GM20431 (cell line): Measurements from ENCODE around the gene THEMIS2.
"Not testable (repeated sequence)": the region's sequence is repeated elsewhere in the genome, so short reads cannot be mapped to it uniquely, and the experiment has no call there.

Experiments used
- in situ Hi-C: fragments of 300-500 bp; cut with MseI, MboI; formaldehyde crosslinking; loops from one replicate; pipeline ENCODE4 v1.15.0; 2020; ENCODE audit warnings: low sequenced_read_pairs; ENCODE audit not compliant: unreplicated experiment

Gene THEMIS2

DNA sequence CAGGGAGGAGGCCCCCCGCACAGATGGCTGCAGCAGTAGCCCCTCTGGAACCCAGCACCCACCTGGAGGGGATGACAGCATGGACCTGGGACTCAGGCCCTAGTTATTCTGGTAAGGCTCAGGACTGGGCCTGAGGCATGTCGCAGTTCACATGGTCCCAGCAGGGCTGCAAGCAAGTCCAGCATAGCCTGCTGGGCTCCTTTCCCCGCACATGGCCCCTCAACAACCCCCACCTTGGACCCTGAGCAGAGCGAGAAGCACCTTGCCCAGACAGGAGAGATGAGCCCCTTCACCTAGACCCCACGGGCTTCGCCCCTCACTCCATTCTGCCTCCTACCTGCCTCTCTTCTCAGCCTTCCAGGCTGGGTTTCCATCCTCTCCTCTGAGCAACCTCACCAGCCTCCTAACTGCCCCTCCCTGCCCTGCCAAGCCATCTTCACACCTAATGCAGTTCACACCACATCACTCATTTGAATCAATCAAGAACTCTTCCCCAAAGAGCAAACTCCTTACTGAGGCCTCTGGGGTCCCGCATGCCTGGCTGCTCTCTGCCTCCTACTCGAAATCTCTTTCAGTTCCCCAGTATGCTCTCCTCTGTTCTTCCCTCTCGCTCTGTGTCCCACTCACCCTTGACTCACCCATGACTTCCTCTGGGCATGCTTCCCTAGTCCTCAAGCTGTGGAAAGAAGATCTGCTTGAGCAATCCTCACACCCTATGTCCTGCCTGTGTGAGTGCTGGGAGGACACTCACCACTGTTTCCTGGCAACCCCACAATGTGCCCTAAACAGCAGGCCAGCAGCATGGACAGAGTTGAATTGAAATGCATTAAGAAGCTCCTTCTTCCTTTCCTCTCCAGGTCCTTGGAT, 9.4 kb upstream of the THEMIS2 start:
- in situ Hi-C loops = no loop called here

DNA sequence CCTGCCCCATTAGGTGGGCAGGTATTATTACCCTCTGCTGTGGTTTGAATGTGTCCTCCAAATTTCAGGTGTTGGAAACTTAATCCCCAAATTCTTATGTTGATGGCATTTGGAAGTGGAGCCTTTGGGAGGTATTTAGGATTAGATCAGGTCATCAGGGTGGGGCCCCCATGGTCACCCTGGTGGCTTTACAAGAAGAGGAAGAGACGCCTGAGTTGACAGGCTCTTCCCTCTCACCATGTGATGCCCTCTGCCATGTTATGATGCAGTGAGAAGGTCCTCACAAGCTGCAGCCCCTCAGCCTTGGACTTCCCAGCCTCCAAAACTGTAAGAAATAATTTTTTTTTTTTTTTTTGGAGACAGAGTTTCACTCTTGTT, 8.8 kb upstream of the THEMIS2 start:
- in situ Hi-C loops = no loop called here

GRCh38 chr1:27864264-27864895, 8.0 kb upstream of the THEMIS2 start:
- in situ Hi-C loops = no loop called here

GRCh38 chr1:27865821-27866220, 6.5 kb upstream of the THEMIS2 start:
- in situ Hi-C loops = no loop called here

DNA sequence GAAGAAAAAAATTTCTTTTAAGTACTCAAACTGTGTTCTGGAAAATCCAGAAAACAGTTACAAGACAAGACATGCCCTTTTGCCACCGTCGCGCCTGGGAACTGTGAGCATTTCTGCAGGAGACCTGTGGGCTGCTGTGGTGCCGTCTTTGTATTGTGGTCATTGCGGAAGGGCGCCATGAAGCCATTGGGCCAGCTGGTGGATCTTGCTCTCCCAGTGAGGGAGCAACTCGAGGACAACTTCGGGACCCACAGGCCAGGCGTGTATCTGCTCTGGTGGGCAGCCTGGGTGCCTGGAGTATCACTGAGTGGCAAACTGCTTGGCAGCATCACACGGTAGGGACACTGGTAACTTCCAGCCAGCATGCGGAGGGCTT, 3.8 kb upstream of the THEMIS2 start:
- in situ Hi-C loops = no loop called here

DNA sequence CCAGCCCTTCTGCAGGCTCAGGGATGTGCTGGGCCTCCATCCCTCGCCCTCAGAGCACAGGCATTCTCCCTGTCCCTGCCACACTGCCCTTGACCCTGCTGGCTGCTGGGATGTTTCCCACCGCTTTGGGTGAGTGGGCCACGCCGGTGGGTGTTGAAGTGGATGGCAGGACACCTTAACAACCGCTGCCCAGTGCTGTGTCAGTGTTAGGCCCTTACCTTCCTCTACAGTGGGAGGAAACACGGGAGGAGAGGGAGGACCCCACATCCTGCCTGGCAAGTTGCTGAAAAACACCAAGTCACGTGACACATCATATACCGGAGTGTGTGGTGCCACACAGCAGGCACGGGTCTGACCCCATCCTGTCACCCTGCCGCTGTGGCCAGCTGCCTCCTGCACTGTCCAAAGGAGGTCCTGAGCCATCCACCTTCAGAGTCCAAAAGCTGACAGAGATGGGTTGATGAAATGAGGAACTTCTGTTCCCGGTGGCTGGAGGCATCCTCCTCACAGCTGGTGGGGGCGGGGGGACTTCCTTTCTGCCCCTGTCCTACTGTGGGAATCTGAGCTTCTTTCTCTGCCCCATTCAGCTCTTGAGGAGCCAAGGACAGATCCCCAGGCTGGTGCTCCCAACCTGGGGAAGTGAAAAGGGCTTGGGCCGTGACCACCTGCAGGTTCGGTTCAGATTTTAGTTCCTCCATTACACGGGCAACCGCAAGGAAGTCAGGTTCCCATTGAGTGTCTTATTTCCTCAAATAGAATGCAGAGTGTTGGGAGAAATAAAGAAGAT, 3.2 kb upstream of the THEMIS2 start:
- in situ Hi-C loops = no loop called here

GRCh38 chr1:27869719-27870085, 2.6 kb upstream of the THEMIS2 start:
- in situ Hi-C loops = no loop called here

DNA sequence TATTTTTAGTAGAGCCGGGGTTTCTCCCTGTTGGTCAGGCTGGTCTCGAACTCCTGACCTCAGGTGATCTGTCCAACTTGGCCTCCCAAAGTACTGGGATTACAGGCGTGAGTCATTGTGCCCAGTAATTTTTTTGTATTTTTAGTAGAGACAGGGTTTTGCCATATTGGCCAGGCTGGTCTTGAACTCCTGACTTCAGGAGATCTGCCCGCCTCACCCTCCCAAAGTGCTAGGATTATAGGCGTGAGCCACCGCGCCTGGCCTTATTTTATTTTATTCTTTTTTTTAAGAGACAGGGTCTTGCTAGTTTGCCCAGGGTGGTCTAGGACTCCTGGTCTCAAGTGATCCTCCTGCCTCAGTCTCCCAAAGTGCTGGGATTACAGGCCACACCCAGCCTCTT, 1.3 kb upstream of the THEMIS2 start:
- in situ Hi-C loops = not testable (repeated sequence)

DNA sequence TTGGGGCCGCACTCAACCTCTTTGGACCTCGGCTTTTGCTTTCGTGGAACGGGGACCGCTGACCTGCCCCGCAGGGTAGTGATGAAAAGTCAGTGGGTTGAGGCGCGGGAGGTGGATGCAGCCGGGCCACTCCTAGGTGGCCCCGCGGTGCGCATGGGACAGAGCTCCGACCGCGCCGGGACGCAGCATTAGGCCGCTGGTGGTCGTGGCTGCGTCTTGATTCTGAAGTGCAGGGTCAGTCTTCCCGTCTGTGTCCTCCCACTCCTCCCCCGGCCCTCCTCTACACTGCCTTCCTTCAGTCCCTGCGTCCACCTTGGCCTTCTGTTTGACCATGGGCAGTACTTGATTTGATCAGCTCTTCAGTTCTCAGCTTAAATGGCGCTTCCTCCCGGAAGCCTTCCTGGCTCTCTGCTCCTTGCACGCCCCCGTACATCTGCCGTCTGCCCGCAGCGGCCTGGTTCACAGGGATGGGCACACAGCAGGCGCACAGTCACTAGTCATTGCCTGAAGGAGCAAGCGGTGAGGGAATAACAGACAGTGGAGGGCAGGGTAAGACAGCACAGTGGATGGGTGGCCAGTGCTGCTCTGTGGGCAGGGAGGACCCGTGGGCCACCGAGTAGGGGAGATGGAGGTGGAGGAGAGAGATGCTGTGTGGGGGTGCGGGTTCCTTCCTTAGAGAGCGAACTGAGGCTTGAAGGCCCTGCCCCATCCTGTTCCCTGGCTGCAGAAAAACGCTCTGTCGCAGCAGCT, 633 bp downstream of the THEMIS2 start:
- in situ Hi-C loops = no loop called here

- in situ Hi-C loops = no loop called here
Measured at GRCh38 chr1:27873671-27874384, 1.5 kb downstream of the THEMIS2 start.

GRCh38 chr1:27876341-27877114, 4.2 kb downstream of the THEMIS2 start:
- in situ Hi-C loops = no loop called here

DNA sequence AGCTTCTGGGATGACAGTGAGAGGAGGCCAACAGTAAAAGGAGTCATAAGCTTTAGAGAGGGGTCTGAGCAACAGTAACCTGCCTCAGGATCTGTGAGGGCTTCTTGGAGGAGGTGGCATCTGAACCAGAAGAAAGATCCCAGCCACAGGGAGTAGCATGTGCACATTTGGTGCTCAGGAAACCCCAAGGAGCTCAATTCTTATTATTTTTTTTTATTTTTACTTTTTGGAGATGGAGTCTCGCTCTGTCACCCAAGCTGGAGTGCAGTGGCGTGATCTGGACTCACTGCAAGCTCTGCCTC, 4.7 kb downstream of the THEMIS2 start:
- in situ Hi-C loops = no loop called here

DNA sequence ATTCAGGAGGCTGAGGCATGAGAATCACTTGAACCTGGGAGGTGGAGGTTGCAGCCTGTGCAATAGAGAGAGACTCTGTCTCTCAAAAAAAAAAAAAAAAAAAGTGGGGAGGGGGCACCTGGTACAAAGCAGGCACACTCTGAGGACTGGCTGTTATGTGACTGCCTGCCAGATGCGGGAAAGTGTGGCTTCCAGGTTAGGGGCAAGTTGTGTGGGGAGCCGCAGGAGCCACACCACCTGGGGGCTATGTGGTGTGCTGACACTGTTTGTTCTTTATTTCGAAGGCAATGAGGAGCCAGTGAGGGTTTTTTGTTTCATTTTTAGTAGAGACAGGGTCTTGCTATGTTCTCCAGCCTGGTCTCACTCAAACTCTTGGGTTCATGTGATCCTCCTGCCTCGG, 5.7 kb downstream of the THEMIS2 start:
- in situ Hi-C loops = no loop called here

DNA sequence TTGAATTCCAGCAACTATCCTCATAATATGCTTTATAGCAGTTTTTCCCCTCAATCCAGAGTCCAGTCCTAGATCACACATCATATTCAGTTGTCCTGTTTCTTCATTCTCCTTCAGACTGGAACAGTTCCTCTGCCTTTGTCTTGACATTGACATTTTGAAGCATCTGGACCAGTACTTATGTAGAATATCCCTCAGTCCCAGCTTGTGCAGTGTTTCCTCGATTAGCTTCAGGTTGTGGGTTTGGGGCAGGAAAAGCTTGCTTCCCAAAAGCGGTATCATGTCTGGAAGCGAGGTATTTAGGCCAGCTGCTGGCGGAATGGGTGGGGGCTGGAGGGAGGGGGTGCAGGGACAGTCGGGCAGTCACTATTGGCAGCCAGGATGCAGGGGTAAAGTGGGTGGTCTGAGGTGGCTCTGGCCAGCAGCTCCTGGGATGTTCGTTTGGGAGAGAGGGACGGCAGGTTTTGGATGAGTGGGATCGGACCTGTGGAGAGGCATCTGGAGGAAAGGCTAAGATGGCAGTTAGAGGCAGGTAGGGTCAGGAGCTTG, 6.5 kb downstream of the THEMIS2 start:
- in situ Hi-C loops = no loop called here

DNA sequence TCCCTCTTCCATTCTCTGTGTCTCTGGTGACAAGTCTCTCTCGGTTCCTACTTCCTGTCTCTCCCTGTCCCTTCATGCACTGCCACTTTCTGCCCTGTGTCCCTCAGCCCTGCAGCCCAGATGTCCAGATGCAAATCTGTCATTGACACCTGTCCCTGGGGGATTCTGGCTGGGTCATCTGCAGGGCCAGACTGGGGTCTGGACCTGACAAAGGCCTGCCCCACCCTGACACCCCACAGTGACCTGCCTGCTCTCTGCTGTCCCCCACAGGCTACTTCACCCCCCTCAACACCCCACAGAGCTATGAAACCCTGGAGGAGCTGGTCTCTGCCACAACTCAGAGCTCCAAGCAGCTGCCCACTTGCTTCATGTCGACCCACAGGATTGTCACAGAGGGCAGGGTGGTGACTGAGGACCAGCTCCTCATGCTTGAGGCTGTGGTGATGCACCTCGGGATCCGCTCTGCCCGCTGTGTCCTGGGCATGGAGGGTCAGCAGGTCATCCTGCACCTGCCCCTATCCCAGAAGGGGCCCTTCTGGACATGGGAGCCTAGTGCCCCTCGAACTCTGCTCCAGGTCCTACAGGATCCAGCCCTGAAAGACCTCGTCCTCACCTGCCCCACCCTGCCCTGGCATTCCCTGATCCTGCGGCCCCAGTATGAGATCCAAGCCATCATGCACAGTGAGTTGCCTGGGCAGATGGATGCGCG, 7.2 kb downstream of the THEMIS2 start:
- in situ Hi-C loops = no loop called here

DNA sequence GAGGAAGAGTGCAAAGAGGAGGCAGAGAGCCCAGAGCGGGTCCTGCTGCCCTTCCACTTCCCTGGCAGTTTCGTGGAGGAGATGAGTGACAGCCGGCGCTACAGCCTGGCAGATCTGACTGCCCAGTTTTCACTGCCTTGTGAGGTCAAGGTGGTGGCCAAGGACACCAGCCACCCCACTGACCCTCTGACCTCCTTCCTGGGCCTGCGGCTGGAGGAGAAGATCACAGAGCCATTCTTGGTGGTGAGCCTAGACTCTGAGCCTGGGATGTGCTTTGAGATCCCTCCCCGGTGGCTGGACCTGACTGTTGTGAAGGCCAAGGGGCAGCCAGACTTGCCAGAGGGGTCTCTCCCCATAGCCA, 10.2 kb downstream of the THEMIS2 start:
- in situ Hi-C loops = no loop called here

- in situ Hi-C loops = no loop called here
Measured at GRCh38 chr1:27883536-27883935, 11.2 kb downstream of the THEMIS2 start.
